GM18502 (cell line): ENCODE data around the gene CDRT15L2.
"Not testable (repeated sequence)": the region's sequence is repeated elsewhere in the genome, so short reads cannot be mapped to it uniquely, and the experiment has no call there.

Source experiments
- ATAC-seq: cut with Tn5 transposase; IDR thresholded peaks from one replicate; pipeline ENCODE4 v1.9.1; 2021; ENCODE audit warnings: mild to moderate bottlenecking; ENCODE audit not compliant: unreplicated experiment, poor library complexity

Gene CDRT15L2

GRCh38 chr17:20571653-20572052, 7.9 kb upstream of the CDRT15L2 start:
- not testable (repeated sequence) for ATAC-seq

DNA sequence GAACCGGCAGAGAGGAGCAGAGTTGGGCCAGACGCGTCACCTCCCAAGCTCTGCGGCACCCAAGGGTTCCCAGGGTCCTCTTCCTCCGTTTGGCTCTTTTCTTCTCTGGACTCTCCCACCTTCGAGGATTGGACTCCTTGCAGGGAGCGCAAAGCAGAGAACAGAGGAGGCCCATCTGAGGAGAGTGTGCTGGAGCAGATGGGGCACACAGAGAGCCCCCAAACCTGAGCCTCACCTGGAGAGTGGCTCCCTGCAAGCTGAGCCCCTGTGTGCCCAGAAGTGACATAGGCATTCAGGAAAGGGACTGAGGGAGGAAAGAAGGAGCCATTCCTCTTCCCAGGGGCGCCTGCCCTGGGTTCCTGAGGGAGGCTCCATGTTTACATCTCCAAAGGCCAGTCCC, 6.3 kb upstream of the CDRT15L2 start:
- ATAC-seq, result not testable (repeated sequence)

- ATAC-seq, result not testable (repeated sequence)
These were observed 4.5 kb upstream of the CDRT15L2 start for GRCh38 chr17:20575071-20575470.

DNA sequence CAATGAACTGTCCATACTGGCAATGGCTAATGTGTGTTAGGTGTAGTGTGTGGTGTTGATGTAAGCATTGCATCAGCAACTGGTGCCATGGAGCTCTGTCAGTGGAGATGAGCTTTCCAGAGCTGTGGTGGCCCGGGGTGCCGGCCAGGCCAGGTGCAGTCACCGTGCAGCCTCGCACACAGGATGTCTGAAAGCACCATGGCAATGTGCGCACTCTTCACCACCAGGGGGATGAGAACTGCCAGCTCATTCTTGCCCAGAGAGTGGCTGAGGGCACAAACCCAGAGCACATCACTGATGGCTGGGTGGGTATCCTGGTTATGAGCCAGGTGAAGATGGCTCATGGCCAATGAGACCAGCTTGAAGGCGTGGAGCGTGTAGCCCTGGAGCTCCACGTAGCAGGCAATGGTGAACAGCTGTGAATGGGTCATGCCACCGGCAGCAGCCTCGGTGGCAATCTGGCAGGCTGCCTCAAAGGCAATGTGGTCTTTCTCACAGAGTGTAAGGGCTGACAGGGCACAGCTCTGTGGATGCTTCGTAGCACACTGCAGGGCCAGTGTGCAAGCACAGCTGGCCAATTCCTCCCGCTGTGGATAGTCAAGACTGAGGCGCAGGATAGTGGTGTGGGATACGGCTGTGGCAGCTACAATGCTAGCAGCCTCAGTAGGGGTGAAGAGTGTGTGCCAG, 4.5 kb downstream of the CDRT15L2 start:
- not testable (repeated sequence) for ATAC-seq

DNA sequence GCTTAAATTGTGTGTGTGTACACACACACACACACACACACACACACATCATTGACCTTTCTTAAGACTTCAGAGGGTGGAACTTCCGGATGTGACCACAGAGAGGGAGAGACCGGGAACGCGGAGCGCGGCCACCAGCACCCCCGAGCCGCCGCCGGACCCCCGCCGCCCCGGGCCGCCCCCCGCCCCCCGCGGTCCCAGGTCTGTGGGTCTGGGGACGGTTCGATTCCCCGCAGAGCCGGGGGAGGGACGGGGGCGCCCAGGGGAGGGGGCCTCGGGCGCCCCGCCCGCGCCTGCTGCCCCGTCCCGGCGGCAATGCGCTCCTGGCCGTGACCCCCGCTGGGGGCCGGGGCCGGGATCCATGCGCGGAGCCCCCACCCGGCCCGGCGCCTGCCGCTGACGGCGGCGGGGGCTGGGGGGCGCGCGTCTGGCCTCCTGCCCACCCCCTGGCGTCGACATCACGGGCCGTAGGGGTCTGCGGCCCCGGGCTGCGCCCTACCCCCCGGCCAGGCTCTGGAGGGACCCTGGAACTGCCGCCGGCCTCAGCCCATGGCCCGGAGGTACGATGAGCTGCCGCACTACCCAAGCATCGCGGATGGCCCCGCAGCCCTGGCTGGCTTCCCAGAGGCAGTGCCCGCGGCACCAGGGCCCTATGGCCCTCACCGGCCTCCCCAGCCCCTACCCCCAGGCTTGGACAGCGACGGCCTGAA, 9.4 kb downstream of the CDRT15L2 start:
- not testable (repeated sequence) for ATAC-seq

DNA sequence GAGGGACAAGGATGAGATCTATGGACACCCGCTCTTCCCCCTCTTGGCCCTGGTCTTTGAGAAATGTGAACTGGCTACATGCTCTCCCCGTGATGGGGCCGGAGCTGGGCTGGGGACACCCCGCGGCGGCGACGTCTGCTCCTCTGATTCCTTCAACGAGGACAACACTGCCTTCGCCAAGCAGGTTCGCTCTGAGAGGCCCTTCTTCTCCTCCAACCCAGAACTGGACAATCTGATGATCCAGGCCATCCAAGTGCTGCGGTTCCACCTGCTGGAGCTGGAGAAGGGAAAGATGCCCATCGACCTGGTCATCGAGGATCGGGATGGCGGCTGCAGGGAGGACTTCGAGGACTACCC, 9.9 kb downstream of the CDRT15L2 start:
- ATAC-seq, result not testable (repeated sequence)

- not testable (repeated sequence) for ATAC-seq
These were observed 11.5 kb downstream of the CDRT15L2 start for GRCh38 chr17:20591040-20591439.

DNA sequence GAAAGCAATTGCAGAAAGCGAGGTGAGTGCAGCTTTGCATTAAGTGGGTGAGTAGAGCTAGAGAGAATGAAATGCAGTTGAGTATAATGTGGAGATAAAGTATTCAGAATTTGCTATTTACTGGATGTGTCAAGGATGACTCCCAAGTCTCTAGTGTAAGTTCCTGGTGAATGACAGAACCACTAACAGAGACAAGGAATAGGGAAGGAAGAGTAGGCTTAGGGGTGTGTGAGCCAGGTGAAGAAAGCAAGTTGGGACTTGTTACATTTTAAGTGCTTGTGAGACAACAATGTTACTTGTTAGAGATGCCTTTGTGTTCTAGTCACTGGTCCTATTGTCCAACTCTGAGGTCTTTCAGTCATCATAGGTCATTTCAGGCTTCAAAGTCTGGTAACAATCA, 26.0 kb downstream of the CDRT15L2 start:
- not testable (repeated sequence) for ATAC-seq

DNA sequence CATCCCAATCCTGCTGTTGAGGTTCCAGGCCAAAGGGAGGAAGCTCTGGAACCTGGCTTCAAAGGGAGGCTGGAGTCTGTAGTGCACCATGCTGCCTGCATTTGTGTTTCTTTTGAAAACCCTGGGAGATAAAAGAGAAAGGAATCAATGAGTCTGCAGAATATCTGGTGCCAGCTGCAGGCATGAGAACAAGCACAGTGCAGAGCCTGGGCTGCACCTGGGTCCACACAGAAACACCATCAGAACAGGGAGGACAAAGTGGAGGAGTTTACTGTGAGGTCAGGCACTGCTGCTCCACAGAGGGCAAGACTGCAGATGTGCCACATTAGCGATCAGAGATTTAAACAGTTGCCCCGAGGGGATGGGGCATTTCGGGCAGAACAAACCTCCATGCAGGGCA, 30.0 kb downstream of the CDRT15L2 start:
- not testable (repeated sequence) for ATAC-seq

- no peak for ATAC-seq
These were observed 31.8 kb downstream of the CDRT15L2 start for GRCh38 chr17:20611309-20611708.

DNA sequence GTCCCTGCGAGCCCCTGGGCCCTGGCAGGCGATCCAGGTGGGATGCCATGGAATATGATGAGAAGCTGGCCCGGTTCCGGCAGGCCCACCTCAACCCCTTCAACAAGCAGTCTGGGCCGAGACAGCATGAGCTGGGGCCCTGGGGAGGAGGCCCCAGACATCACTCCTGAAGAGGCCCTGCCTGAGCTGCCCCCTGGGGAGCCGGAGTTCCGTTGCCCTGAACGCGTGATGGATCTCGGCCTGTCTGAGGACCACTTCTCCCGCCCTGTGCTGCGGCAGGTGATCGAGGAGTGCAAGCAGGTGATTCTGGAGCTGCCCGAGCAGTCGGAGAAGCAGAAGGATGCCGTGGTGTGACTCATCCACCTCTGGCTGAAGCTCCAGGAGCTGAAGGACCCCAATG, 33.1 kb downstream of the CDRT15L2 start:
- ATAC-seq, result no peak

DNA sequence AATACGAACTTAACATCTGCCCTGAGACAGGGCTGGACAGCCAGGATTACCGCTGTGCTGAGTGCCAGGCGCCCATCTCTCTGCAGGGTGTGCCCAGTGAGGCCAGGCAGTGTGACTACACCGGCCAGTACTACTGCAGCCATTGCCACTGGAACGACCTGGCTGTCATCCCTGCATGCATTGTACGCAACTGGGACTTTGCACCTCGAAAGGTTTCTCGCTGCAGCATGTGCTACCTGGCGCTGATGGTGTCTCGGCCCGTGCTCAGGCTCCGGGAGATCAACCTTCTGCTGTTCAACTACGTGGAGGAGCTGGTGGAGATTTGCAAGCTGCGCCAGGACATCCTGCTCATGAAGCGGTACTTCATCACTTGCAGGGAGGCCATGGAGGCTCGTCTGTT, 33.7 kb downstream of the CDRT15L2 start:
- ATAC-seq, result no peak

GRCh38 chr17:20613905-20614304, 34.4 kb downstream of the CDRT15L2 start:
- no peak for ATAC-seq

DNA sequence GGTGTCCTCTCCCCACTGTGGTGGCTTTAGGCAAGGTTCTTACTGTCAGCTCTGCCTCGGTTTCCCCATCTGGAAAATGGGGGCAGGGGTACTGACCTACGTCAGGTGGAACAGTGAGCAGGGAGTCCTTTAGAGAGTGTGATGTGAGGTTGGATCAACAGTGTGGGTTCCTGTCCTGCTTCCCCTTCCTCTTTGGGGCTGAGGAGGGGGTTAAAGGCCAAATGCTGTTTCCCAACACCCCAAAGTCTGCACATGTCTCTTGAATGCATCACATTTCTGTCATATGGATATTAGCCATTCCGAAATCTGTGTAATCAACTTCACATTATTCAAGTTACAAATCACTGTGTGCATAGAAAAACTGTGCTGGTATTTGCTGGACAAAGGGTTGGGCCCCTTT, 35.9 kb downstream of the CDRT15L2 start:
- not testable (repeated sequence) for ATAC-seq
